CD4-positive, alpha-beta T cell treated with Interleukin-4 for 4 hours (primary cell): Measurements from ENCODE around the gene TCAP.

Source experiments
- DNase-seq: peaks from one replicate; pipeline ENCODE4 v3.0.0-alpha.2; 2020

TCAP gene

GRCh38 chr17:39651923-39652586 lies 13.1 kb upstream of the TCAP start:
- no peak for DNase-seq

- no peak for DNase-seq
Measured at GRCh38 chr17:39652587-39653315, 12.4 kb upstream of the TCAP start.

GRCh38 chr17:39653316-39653661 lies 11.9 kb upstream of the TCAP start:
- DNase-seq = no peak

GRCh38 chr17:39653662-39654331 lies 11.4 kb upstream of the TCAP start:
- peak; percentile 65 for DNase-seq

DNA sequence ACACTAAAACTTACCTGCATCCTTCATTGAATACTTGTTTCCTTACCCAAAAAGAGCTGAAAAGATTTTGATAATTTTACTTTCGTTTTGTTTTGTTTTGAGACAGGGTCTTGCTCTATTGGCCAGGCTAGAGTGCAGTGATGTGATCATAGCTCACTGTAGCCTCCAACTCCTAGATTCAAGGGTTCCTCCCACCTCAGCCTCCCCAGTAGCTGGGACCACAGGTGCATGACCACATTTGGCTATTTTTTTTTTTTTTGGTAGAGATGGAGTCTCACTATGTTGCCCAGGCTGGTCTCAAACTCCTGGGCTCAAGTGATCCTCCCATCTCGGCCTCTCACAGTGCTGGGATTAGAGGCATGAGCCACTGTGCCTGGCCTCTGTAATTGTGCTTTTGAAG lies 10.0 kb upstream of the TCAP start:
- no peak for DNase-seq

DNA sequence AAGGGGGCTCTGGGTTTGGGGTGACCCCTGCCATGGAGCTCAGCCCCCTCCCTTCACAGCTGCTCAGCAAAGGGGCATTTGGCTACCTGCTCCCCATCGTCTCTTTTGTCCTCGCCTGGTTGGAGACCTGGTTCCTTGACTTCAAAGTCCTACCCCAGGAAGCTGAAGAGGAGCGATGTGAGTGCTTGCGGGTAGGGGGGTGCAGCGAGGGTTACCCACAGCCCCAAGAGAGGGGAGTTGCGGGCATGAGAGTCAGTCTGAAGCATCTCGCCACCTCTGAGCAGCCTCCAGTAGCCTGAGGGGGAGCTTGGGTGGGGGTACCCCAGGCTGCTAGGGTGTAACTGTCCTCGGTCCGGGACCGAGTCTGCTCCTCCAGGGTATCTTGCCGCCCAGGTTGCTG lies 6.8 kb upstream of the TCAP start:
- DNase-seq = no peak

DNA sequence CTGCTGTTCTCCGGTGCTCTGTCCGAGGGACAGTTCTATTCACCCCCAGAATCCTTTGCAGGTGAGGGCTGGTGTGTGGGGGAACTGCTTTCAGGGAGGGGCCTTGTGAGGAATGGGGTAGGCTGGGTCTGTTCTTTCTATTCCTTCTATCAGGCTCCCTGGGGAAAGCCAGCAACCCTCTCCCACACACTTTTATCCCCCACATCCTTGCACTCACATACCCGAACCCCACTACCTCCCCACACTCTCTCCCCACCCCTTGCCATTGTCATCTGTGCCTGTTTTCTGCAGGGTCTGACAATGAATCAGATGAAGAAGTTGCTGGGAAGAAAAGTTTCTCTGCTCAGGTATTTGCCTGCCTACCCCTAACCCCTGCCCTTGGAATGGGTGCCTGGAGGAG lies 6.4 kb upstream of the TCAP start:
- DNase-seq = no peak

GRCh38 chr17:39659279-39660010 lies 5.7 kb upstream of the TCAP start:
- no peak for DNase-seq

GRCh38 chr17:39660011-39660360 lies 5.2 kb upstream of the TCAP start:
- DNase-seq = no peak

DNA sequence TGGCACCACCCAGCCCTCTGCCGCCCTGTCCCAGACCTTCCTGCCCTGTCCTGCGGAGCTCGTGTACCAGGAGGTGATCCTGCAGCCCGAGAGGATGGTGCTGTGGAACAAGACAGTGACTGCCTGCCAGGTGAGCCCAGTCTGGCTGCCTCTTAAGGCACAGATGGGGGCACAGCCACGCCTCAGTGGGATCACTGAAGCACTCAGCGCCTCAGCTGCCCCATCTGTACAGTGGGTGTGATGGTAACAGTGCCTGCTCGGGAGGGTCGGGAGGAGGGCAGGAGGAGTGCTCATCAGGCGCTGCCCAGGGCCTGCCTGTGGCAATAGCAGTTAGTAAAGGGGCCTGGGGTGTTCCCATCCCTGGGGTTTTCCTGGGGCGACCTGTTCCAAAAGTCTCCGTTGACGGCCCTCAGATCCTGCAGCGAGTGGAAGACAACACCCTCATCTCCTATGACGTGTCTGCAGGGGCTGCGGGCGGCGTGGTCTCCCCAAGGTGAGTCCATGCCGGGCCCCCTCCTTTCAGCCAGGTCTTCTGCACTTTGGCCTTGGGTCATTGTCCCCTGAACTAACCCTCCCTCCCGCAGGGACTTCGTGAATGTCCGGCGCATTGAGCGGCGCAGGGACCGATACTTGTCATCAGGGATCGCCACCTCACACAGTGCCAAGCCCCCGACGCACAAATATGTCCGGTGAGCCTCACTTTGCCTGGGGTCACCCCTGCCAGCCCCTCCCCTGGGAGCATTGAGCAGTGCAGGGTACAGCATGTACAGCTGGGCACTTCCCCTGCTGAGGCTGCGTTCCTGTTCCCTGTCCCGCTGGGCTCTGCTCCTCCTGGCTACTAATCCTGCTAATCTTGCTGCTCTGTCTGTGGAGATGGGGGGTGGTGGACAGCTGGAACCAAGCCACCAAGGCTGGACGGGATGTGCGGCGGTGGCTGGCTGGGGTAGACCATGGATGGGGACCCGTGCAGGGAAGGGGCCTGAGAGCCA lies 4.5 kb upstream of the TCAP start:
- no peak for DNase-seq

DNA sequence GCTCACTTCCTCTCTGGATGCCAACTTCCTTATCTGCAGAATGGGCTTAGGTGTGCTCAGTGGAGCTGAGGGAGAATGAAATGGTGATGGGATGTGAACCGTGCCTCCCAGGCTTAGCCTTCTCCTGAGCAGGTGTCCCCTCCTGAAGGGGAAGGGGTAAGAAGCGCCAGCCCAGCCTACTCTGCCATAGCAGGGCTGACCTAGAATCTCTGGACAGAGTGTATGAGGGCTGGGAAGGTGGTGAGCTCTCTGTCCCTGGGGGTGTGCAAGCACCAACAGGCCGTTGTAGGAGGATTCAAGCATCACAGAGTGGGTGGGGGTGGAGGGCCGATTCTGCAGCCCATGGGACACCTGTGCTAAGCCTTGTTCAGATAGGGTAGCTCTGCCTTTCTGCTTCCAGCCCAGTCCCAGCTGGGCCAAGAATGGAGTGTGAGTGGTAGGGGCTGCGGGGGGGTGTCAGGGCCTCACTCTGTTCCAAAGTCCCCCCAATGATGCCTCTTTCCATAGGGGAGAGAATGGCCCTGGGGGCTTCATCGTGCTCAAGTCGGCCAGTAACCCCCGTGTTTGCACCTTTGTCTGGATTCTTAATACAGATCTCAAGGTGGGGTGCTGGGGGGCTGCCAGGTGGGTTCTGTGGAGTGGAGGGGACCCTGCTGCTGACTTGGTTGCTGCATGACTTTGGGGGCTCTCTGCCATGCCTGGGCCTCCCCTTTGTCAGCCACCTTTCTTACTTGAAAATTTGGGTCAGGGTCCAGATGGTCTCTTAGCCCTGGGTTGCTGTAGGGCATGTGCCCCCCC lies 3.2 kb upstream of the TCAP start:
- no peak for DNase-seq

DNA sequence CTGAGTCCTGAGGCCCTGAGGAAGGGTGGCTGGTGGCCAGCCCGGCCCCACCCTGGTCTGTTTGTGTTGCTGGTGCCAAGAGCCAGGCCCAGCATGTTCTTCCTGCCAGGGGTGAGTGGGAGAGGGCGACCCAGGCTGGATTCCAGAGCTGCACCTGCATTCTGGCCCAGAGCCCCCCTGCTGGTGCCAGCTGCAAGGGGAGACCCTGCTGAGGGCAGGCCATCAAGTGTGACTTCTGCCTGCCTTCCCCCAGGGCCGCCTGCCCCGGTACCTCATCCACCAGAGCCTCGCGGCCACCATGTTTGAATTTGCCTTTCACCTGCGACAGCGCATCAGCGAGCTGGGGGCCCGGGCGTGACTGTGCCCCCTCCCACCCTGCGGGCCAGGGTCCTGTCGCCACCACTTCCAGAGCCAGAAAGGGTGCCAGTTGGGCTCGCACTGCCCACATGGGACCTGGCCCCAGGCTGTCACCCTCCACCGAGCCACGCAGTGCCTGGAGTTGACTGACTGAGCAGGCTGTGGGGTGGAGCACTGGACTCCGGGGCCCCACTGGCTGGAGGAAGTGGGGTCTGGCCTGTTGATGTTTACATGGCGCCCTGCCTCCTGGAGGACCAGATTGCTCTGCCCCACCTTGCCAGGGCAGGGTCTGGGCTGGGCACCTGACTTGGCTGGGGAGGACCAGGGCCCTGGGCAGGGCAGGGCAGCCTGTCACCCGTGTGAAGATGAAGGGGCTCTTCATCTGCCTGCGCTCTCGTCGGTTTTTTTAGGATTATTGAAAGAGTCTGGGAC lies 2.4 kb upstream of the TCAP start:
- DNase-seq = no peak

- no peak for DNase-seq
Measured at GRCh38 chr17:39663340-39663687, 1.8 kb upstream of the TCAP start.

DNA sequence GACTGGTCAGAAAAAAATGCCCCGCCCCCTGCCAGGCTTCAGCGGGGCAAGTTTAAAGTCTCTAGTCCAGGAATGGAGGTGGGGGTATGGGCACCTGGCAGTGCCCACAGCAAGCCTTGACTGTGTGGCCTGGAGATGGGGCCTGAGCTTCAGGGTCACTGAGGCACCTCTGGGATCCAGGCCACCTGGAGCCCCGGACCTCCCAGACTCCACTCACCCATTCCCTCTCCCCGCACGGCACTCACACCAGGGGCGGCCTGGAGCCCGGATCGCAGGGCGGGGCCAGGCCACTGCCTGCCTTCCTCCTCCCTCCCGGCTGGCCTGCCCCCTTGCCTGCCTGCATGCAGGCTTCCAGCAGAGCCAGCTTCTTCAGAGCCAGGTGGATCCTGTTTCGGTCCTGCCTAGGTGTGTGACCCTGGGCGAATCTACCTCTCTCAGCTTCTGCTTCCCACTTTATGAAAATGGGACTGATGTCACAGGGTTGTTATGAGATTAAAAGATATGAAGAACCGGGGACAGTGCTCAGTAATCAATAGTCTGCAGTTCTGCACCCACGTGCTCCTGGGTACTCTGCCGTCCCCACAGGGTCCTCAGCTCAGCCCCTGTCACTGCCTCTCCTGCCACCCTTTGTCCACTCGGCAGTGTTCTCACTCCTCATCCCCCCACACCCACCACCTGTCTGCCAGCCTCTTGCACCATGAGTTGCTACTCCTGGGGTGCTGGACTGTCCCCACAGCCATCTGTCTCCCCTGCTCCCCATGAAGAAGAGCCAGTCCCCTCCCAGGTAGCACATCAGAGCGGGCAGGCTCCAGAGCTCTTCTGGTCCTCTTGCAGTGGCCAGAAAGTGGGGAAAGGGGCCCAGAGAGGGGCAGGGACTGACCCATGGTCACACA lies 1.2 kb upstream of the TCAP start:
- no peak for DNase-seq

DNA sequence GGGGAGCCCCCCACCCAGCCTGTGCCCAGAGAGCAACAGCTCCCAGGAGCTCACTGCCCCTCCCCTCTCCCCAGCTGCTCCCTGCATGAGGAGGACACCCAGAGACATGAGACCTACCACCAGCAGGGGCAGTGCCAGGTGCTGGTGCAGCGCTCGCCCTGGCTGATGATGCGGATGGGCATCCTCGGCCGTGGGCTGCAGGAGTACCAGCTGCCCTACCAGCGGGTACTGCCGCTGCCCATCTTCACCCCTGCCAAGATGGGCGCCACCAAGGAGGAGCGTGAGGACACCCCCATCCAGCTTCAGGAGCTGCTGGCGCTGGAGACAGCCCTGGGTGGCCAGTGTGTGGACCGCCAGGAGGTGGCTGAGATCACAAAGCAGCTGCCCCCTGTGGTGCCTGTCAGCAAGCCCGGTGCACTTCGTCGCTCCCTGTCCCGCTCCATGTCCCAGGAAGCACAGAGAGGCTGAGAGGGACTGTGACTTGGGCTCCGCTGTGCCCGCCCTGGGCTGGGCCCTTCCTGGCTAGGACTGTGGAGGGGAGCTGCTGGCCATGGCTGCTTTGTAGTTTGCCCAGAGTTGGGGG lies 584 bp downstream of the TCAP start:
- no peak for DNase-seq

GRCh38 chr17:39666231-39666600 lies 1.1 kb downstream of the TCAP start:
- DNase-seq = no peak

GRCh38 chr17:39666601-39667261 lies 1.6 kb downstream of the TCAP start:
- DNase-seq = no peak

DNA sequence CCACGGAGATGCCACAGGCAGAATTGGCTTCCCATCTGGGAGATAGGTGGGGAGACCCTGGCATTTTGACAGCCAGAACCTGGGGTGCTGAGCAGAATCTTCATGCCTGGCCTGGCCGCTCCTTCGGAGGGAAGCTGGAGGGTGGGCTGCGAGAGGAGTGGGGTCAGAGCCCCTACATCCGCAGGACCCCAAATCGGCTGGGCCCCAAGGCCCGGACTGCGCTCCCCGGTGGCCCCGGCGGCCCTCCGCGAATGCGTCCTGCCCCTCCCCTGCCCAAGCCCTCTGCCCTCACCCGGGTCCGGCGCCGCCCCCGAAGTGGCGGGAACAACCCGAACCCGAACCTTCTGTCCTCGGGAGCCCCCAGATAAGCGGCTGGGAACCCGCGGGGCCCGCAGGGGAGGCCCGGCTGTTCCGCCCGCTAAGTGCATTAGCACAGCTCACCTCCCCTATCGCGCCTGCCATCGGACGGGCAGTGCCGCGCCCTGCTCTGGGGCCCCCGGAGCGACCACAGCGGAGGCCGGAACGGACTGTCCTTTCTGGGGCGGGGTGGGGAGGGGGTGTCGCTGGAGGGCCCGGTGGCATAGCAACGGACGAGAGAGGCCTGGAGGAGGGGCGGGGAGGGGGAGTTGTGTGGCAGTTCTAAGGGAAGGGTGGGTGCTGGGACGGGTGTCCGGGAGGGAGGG lies 2.3 kb downstream of the TCAP start:
- DNase-seq = no peak
